IPS-NIHi7 (cell line): ENCODE results near the gene ALKBH1.

Experiments used
- DNase-seq: peaks from one replicate; pipeline ENCODE4 v3.0.0; 2012; ENCODE audit warnings: mixed read lengths; ENCODE audit errors: extremely low spot score

Gene ALKBH1

GRCh38 chr14:77623201-77623600, 84.6 kb downstream of the ALKBH1 start:
- DNase-seq: no peak
